Measurements from ENCODE around the gene GADL1.

GADL1 gene

DNA sequence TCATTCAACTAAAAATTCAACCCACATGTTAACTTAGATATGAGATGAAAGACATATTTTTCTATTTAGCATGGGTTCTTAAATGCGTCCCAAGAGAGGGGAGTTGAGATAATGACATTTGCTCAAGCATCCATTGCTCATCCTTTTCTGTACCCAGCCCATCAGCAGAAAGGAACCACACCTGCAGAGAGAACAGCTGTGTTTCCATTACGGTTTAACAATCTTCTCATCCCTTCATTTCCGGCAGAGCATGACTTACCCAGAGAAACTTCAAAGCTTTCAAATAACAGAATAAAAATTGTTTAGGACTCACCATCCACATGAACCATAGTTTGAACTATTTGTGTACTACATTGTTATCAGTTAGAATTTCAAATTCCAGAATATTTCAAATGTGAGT is 174.9 kb downstream of the GADL1 start:
- DNase-seq: no peak

DNA sequence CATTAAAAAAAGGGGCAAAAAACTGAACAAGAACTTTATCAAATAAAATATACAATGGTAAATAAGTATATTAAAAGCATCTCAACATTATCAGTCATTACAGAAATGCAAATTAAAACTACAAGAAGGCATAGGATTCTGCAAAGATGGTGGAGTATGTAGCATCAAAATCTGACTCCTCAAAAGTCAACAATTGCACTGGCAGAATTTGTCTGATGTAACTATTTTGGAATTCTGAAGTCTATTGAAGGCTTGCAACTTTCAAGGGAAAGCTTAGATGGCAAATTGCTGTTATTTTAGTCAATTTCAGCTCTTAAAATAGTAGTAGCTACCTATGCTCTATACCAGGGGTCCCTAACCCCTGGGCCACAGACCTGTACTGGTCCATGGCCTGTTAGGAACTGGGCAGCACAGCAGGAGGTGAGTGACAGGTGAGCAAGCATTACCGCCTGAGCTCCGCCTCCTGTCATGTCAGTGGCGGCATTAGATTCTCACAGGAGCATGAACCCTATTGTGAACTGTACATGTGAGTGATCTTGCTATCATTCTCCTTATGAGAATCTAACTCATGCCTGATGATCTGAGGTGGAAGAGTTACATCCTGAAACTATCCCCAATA is 180.5 kb downstream of the GADL1 start:
- no peak for DNase-seq

DNA sequence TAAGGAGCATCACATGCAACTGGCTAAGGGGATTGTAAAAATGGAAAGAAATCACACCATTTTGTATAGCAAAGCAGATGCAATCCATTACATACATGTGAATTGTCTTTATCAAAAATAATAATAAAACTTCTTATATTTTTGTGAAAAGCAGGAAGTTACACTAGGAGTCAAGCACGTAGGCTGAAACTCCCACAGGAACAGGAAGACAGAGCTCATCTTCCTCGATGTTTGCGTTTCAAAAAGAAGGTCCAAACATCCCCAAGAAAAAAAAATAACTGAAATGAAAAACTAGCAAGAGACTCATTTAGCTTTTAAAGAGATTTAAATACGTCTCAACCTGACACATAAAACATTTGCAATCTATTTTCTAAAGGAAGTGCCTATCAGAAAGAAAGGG is 181.5 kb downstream of the GADL1 start:
- DNase-seq: peak; percentile 45 to 70

DNA sequence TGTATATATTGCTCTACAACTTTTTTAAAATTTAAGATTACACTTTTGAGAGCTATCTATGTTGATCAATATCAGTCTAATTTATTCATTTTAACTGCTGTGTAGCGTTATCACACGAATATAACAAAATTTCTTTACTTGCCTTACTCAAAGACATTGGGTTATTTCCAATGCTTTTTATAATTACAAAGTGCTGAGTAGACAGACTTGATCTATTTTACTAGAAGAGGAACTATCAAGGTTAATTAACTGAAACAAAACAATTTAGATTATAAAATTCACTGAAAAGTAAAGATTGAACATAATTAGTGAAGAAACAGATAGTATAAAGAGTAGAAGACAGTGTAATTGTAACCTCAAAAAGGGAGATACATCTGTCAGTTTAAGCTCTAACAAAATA is 182.6 kb downstream of the GADL1 start:
- no peak for DNase-seq

DNA sequence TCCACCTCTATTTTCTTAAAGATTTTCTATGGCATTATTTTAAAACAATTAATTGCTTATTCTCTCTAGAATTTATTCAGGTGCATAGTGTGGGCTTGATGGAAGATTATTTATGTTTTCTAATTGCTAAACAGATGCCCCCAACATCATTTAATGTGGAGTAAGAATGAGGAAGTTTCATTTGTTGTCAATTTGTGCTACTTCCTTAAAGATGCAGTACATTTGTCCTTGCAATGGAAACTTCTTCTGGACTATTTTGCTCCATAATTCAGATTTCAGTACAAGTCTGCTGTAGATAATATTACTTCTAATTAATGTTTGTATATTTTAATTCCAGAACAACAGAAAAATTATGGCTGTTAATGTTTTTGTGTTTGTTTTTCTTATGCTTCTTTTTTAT is 183.3 kb downstream of the GADL1 start:
- DNase-seq: peak; percentile 15 to 41

DNA sequence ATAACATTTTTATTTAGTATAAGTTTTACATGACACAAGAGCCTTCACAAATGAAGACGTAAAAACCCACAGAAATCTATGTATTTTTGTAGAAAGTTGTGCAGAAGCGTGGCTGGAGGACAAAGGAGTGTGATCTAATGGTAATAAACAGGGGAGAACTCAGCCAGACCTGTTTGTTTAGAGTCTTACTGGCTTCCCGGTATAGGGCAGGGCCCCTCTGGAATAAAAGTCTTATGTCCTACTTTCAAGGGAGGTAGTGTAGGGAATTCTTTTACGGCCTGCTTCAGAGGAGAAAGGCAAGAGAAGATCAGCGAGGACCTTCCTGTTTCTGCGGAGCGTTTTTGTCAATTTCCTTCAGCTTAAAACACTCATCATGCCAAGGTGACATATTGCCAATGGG is 184.4 kb downstream of the GADL1 start:
- no peak for DNase-seq

DNA sequence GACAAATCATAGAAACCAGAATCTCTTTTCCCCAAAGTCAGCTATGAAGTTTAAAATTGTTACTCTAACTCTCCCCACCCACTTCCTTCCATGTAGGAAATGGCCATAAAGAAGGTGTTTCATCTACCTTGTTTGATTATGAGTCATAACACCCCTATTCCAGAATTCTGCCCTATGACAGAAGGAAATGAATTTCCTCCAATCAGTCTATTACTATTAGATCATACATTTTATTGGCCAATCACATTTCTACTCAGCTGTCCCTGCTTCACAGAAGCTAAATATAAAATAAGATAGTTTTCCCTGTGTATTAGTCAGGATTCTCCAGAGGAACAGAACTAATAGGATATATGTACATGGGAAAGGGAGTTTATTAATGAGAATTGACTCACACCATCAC is 186.0 kb downstream of the GADL1 start:
- no peak for DNase-seq

DNA sequence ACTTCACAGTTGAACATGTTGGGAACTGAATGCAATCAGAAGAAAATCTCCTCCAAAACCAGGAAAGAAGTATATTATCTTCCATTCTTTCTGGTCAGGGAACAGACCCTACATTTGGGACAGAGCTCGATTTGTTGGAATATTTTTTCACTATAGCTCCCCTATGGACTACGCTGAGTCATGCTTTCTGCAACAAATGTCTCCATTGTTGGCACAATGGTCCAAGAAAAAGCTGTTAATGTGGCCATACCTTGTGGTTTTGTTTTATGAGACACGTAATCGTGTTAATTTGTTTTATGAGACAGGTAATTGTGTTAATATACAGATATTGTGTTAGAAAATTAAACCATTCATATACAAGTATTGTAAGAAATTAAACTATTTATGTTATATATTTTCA is 186.6 kb downstream of the GADL1 start:
- DNase-seq: no peak

DNA sequence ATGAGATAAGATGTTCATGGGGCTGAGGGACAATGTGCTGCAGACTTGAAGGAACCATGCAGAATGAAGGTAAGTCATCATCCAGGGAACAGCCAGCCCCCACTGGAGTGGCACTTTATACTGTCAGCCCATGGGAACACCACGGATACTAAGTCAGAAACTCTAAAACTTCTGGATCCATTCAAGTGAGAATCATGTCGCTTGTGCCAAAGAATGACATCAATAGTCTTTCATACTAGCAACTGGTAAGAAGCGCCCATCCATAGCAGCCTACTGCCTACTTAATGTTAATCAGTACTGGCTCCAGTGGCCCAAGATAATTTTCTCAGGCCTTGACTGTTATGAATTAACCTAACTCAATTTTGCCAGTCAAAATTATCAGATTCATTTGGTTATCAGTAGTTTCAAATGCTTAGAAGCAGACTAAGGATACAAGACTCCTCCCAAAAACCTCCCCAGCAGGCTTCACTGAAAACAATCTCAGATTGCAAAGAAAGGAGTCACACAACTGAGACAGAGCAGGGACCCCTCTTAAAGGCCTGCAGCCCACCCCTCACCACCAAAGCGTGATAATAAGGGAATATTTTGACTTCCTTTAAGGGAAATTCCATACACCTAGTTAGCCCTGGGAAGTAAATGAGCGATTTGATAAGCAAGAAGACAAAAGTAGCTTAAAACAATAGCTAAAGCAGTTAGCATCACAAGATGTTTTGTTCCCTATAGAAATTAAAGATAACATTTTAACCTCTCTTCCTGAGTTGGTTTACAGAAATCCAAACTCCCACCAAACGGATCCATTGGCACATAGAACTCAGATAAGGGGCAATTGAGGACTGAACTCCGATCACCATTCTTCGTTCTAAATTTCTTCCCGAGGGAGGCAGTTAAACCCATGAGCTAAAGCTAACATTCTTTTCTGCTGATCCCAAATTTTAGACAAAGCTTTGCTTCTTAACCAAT is 189.2 kb downstream of the GADL1 start:
- no peak for DNase-seq

DNA sequence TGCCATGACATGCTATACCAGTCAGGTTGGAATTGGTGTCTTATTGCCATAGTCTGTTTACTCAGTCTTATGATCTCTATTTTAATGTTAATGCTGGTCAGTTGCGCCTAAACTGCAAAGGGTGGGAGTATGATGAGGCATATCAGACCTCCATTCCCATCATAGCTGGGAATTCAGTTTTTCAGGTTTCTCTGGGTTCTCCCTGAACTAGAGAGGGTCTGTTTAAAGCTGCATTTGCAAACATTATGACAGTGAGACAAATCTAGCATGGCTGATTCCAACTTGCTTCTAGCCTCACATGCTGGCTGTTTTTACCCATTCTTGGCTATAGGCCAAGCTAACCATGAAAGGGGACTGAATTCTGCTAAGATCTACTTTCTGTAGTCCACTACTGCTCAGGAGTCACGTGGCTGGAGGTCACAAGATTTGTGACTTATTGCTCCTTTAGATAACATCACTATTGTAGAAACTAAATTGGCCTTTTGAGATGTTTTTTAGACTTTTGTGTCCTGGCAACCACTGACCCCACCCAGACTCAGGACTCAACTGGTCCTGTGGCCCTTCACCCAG is 191.5 kb downstream of the GADL1 start:
- DNase-seq: peak; percentile 31 to 47

DNA sequence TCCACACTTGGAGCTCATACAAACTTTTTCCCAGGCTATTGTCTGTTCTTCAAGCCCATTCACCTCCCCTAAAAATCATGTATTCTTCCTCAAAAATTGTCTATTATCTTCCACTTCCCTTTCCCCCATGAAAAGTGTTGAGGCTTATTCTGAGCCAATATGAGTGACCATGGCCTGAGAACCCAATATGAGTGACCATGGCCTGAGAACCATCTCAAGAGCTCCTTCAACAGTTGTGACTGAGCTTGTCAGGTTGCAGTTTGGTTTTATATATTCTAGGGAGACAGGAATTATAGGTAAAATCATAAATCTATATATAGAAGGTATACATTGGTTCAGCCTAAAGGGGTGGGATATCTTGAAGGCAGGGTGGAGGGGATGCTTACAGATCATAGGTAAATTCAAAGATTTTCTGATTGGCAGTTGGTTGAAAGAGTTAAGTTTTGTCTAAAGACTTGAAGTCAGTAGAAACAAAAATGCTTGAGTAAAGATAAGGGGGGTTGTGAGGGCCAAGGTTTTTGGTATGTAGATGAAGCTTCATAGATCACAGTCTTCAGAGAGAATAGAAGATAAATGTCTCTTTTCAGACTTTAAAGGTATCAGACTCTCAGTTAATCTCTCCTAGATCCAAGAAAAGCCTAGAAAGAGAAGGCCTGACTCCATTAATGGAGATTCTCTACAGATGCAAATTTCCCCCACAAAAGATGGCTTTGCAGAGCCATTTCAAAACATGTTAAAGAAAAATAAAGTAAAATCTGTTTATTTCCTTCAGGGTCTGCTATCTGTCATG is 192.2 kb downstream of the GADL1 start:
- no peak for DNase-seq

DNA sequence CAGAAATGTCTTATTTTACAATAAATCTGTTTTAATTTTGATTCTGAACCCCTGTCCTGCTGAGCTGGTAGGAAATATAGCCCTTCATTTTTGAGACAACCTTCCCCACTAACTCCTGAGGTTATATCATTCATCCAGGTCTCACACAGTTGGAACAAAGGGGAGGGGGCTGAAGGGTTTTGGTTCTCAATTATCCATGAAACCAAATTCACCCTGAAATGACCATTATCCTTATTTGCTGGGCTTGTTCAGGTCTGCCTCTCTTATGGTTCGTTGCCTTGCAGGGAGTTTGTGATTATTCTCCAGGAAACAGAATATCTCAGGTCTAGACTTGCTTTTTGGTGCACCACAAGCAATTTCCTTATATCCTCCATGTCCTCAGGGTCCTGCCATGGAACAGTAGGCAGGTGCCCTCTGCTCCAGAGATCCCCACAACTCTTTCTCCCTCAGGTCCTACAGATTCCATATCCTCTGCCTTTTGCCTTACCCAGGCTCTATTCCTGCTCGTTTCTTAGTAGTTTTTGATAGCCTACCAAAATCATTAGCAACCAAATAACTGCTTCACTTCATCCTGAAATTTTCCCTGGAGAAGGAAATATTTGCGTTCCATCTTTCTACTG is 193.6 kb downstream of the GADL1 start:
- DNase-seq: no peak

DNA sequence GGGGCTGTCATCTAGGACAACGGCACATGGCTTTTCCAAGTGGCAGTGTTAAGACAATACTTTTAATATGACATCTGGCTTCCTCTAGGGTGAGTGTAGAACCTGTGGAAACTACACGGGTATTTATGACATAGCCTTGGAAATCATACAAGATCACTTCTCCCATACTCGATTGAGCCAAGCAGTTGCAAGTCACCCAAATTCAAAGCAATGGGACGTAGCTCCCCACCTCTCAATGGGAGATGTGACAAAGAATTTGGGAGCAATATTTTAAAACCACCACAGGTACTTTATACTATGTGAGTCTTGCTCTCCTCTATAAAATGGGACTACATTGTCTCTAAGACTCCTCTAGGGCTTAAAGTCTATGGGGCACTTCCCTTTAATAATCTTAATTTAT is 194.5 kb downstream of the GADL1 start:
- no peak for DNase-seq

DNA sequence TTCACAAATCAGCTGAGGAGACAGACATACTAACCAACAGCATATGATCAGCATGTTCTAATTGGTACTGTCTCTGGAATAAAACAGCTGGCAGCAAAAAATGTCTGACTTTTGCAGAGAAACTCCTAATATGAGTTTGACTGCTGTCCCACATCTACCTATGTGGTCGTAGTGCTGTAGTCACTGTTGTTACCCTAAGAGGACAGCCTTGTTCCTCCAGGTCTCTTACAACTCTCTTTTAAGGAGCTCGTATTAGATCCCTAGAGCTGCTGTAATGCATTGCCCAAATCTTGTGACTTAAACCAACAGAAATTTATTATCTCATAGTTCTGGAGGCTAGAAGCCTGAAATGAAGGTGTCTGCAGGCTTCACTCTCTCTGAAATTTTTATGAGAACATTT is 195.9 kb downstream of the GADL1 start:
- no peak for DNase-seq

DNA sequence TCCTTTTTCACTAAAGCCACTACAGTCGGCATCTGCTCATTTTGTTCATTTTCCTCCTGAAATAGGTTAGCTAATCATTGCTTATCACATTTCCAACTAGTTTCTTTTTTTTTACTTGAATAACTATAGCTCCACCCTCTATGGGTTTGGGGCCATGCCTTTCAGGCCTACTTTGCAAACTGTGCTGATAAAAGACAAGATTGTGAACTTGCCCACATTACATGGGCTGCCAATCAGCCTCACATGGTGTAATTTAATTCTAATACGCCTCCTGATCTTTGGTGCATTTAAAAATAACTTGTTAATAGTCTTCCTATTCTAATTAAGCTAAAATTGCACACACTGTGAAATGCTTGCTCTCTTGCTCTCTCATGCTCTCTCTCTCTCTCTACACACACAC is 197.6 kb downstream of the GADL1 start:
- no peak for DNase-seq

DNA sequence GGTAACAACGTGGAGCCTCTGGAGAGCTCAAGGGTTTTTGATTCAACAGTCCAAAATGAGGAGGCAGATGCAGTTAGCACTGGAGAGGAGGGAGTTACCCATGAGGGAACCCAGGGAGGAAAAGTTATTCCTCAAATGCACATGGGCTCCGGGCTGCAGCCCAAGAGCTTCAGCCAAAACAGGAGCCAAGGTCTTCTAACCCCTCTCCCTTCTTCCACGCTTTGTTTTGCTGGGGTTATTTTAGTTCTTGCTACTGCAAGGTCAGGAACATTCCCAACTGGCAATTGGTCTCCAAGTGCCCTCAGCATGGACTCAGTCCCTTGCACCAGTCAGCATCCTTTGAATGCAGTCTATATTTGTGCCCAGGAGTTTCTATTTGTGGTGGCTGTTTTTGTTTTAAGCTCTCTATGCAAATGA is 198.1 kb downstream of the GADL1 start:
- no peak for DNase-seq

DNA sequence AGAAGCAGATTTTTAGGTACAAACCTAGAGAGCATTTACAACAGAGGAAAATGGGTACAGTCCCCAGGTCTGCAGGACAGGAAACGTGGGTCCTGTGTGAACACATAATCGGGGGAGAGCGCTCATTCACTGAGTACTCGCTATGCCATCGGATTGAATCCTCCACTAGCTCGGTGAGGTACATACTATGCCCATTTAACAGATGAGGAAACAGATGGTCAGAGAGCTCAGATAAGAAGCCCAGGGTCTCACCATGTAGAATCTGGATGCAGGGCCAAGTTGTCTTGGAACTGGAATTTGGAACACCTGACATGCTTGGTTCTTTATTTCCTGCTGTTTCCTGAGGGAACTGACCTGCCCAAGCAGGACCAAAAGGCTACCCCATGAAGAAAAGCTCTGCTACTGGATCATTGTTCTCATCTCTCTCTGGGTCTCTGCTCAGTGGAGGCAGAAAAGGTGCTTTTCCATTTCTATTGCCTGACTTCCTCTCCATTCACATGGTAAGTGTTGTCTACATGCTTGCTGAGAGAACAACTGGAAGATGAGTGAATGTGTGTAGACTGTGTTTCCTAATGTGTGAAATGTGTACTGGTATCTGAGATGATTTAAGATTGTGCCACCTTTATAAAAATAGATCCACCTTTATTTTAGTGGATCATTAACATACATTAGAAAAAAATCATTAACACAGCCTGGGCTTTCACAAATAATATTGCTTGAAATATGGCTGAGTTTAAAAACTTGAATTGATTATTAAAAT is 199.0 kb downstream of the GADL1 start:
- no peak for DNase-seq

DNA sequence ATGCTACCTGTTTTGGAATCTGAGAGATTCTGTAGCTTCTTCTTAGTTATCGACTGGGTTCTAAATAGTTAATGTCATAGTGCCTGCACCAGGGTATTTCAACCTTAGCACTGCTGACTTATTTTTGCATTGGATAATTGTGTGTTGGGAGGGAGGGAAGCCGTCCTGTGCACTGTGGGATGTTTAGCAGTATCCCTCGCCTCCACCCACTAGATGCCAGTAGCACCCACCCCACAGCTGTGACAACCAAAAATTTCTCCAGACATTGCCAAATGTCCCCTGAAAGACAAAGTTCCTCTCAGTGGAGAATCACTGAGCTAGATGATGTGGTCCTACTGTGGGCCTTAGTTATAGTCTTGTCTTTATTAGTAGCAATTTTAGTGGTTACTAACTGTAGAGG is 199.8 kb downstream of the GADL1 start:
- no peak for DNase-seq

DNA sequence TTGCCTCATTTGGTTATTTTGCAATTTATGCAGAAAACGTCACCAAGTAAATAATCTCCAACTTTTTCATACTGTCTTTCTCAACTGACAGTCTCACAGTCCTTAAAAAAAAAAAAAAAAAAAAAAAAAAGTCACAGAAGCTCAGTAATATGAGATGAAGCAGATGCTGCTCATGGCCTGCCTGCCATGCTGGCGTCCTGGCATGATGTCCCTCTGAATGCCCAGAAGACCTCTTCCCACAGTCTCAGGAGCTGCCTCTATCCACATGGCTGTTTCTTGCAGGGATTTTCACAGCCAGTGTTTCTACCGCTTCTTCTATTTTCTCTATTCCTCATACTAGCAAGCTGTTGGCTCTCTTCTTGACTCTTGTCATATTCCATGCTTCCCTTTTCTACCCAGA is 200.3 kb downstream of the GADL1 start:
- DNase-seq: no peak

DNA sequence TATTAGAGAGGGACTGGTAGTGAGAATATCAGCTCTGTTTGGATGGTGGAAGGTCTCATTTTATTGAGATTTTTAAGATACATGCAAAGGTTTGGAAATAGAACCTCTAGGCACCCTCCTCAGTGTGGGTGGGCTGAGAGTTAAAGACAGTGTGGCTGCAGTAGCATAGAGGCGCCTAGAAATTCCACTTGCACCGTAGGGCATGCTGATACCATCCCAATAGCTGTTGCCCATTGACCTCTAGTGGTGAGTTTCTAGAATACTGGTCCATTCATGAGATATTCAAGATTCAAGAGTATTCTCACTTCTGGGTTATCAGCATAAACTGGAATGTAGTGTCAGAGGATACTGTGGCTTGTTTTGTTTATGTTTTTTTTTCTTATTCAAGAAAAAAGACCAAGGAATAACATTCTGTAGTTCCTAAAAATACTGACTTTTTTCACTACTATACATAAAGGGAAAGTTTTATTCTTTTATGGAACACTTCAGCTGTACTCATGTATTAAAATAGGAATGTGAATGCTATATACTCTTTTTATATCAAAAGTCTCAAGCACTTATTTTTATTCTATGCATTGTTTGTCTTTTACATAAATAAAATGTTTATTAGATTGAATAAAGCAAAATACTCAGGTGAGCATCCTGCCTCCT is 200.9 kb downstream of the GADL1 start:
- peak; percentile 68 to 72 for DNase-seq

DNA sequence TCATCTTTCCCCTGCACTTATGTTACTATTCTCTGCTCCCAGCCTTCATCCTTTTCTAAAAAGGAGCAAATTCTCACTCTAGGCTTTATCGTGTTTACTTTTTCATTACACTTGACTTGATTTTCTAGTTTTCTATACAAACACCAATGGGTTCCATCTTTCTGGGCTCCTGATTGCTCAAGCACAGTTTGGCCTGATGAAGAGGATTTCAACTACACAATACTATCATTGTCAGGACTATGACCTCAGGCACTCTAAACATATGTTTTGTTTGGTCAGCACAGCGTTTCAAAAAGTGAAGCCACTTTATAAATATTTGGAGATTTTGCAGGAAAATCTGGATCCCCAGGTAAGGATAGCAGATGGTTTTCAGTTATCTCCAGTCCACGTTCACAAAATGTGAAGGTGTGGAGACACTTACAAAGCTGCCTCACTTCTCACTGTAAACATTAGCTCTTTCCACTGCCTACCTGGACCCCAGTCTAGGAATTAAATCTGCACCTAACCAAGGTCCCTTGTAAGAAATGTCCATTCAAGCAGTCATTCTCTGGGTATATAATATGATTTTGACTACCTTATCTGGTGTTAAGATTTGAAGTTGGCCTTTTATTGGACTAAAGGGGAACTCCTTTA is 201.8 kb downstream of the GADL1 start:
- no peak for DNase-seq
